SH-SY5Y (cell line): Measurements from ENCODE around the gene STAT4.

Source experiments
- GATA2 ChIP-seq: IDR thresholded peaks from 2 replicates; pipeline ENCODE4 v1.6.1; 2011; ENCODE audit warnings: mild to moderate bottlenecking, low read depth, low read length
- GATA3 ChIP-seq: IDR thresholded peaks from 2 replicates; pipeline ENCODE4 v1.6.1; 2011; ENCODE audit warnings: low read depth, mild to moderate bottlenecking, low read length, moderate library complexity

- TF ChIP-seq GATA3, result no peak
- TF ChIP-seq GATA2, result no peak
Measured at GRCh38 chr2:190987116-190987515, 163.7 kb downstream of the STAT4 start.
